NK-92 treated with Interleukin-12 subunit alpha and Interleukin-12 subunit beta, amount 100 ng/mL, for 24 hours (cell line): ENCODE data around the gene RASGRP3.

Experiments
- DNase-seq: peaks from one replicate; lab custom pipeline; 2025; lab: John Stamatoyannopoulos, UW

RASGRP3 gene

GRCh38 chr2:33525666-33526065 is 49.2 kb downstream of the RASGRP3 start:
- DNase-seq: no peak

GRCh38 chr2:33526132-33526531 is 49.7 kb downstream of the RASGRP3 start:
- no peak for DNase-seq

- no peak for DNase-seq
Measured at GRCh38 chr2:33526921-33527320, 50.5 kb downstream of the RASGRP3 start.

- no peak for DNase-seq
Measured at GRCh38 chr2:33528441-33528950, 52.0 kb downstream of the RASGRP3 start.

GRCh38 chr2:33529771-33530481 is 53.5 kb downstream of the RASGRP3 start:
- DNase-seq: no peak

GRCh38 chr2:33530690-33531548 is 54.5 kb downstream of the RASGRP3 start:
- DNase-seq: no peak

GRCh38 chr2:33531549-33532059 is 55.2 kb downstream of the RASGRP3 start:
- DNase-seq: no peak

- no peak for DNase-seq
Measured at GRCh38 chr2:33532146-33532545, 55.7 kb downstream of the RASGRP3 start.

- no peak for DNase-seq
Measured at GRCh38 chr2:33532966-33533365, 56.5 kb downstream of the RASGRP3 start.

GRCh38 chr2:33535421-33535820 is 59.0 kb downstream of the RASGRP3 start:
- DNase-seq: no peak

- DNase-seq: no peak
Measured at GRCh38 chr2:33541243-33541642, 64.8 kb downstream of the RASGRP3 start.

GRCh38 chr2:33550206-33550605 is 73.8 kb downstream of the RASGRP3 start:
- DNase-seq: no peak

- DNase-seq: no peak
Measured at GRCh38 chr2:33552758-33553461, 76.5 kb downstream of the RASGRP3 start.

GRCh38 chr2:33555681-33556080 is 79.2 kb downstream of the RASGRP3 start:
- no peak for DNase-seq

- no peak for DNase-seq
Measured at GRCh38 chr2:33559328-33559727, 82.9 kb downstream of the RASGRP3 start.

- DNase-seq: no peak
Measured at GRCh38 chr2:33560017-33560416, 83.6 kb downstream of the RASGRP3 start.

- no peak for DNase-seq
Measured at GRCh38 chr2:33561872-33562271, 85.4 kb downstream of the RASGRP3 start.

- DNase-seq: no peak
Measured at GRCh38 chr2:33570681-33571080, 94.2 kb downstream of the RASGRP3 start.

GRCh38 chr2:33573657-33574056 is 97.2 kb downstream of the RASGRP3 start:
- no peak for DNase-seq

- no peak for DNase-seq
Measured at GRCh38 chr2:33577084-33577483, 100.6 kb downstream of the RASGRP3 start.

- DNase-seq: no peak
Measured at GRCh38 chr2:33577668-33578067, 101.2 kb downstream of the RASGRP3 start.

GRCh38 chr2:33579227-33579626 is 102.8 kb downstream of the RASGRP3 start:
- DNase-seq: no peak
